K562 (cell line): ENCODE measurements around the gene FDPS. TPM values are rescaled to one million over a fixed set of nuclear protein-coding genes. Genes with fewer than 3 reads are reported as not detected.

Experiments
- BRF1 ChIP-seq: IDR thresholded peaks from 3 replicates; pipeline ENCODE4 v1.6.1; 2011; ENCODE audit warnings: borderline replicate concordance, mild to moderate bottlenecking; ENCODE audit not compliant: insufficient read length; ENCODE audit errors: extremely low read depth
- CREB5 ChIP-seq: fragments of 250-450 bp; sonication (Bioruptor Pico); IDR thresholded peaks from 2 replicates; pipeline ENCODE4 v1.5.0; 2020; ENCODE audit warnings: mild to moderate bottlenecking
- POLR2AphosphoS5 ChIP-seq: IDR thresholded peaks from 2 replicates; pipeline ENCODE4 v1.6.1; 2011; ENCODE audit warnings: mild to moderate bottlenecking, low read depth, low read length, moderate library complexity; ENCODE audit not compliant: control insufficient read depth, insufficient read depth
- ZFP36 ChIP-seq: fragments of 150-350 bp; IDR thresholded peaks from 2 replicates; pipeline ENCODE4 v1.6.1; 2018; ENCODE audit warnings: low read length, low read depth; ENCODE audit not compliant: partially characterized antibody
- polyA plus RNA-seq, 8 experiments: library from polyadenylated mRNA; depleted of rRNA in 4 of 8; stranded (reverse) in 5 of 8; unstranded in 3 of 8; fragments of >200 nt; fragmentation: Nextera tagmentation in 2 of 8; fragmentation: Illumina TruSeq in 1 of 8; extraction: Ambion mirVana in 2 of 8; extraction: Trizol in 1 of 8; gene quantifications; 2 replicates each; pipeline versions ENCODE4 v1.2.1 to v1.2.3, GENCODE V29; 2011 to 2014; ENCODE audit warnings: inconsistent platforms in 1 of 8, missing spikeins in 1 of 8
- total RNA-seq, 7 experiments: library from RNA; depleted of rRNA in 6 of 7; stranded (reverse); fragments of >200 nt in 6 of 7; fragmentation: Illumina TruSeq in 2 of 7; extraction: Trizol in 2 of 7; gene quantifications; 2 replicates each; pipeline versions ENCODE4 v1.2.1 to v1.2.3, GENCODE V29; 2011 to 2021; ENCODE audit warnings: low replicate concordance in 1 of 7
- TF ChIP-seq, protein P1 (sequence below), 2 experiments: fragments of 450-650 bp; conservative IDR thresholded peaks; 2 replicates each; pipeline ENCODE4 v1.6.1; 2017; ENCODE audit warnings: mild to moderate bottlenecking in 2 of 2, moderate library complexity in 2 of 2
- TF ChIP-seq, protein P2 (sequence below), 2 experiments: fragments of 450-650 bp in 1 of 2; sonication (generic) in 1 of 2; formaldehyde crosslinking in 1 of 2; IDR thresholded peaks; 2 replicates each; pipeline versions ENCODE4 v1.7.1 to v1.9.0; 2016 to 2022; ENCODE audit warnings: inconsistent platforms in 1 of 2, mild to moderate bottlenecking in 1 of 2, missing genetic modification reagents in 1 of 2
- TF ChIP-seq, protein P3 (sequence below): fragments of 450-650 bp; IDR thresholded peaks from 2 replicates; pipeline ENCODE4 v1.6.1; 2017; ENCODE audit warnings: antibody characterized with exemption, mild to moderate bottlenecking

The FDPS gene
- total and polyA plus RNA-seq, 9 of the 15 experiments (the other 6 are each of a cell fraction or from before 2014, with no cell fraction given), result 247 to 884 (median 360) TPM

DNA sequence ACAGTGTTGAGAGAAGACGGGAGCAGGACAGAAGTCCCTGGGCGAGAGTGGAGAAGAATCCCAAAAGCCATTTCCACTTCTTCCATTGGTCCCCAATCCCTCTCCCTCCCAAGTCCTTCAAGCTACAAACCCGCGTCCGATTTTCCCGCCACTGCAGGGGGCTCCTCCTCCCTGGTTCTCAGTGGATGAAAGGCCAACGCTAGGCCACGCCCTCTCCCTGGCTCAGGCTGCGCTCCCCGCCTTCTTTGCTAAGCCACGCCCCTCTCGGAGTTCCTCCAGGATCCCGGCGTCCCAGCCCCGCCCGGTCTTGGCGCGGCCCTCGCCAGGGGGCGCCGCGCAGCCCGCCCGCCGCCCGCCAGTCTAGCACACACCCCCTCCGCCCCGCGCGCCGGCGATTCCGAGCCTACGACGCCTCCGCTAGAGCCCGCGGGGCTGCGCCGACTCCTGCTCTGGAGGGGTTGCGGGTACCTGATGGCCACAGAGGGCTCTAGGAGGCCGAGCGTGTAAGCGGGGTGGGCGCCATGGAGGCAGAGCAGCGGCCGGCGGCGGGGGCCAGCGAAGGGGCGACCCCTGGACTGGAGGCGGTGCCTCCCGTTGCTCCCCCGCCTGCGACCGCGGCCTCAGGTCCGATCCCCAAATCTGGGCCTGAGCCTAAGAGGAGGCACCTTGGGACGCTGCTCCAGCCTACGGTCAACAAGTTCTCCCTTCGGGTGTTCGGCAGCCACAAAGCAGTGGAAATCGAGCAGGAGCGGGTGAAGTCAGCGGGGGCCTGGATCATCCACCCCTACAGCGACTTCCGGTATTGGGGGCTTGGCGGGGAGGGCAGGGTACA, 31.4 kb upstream of the FDPS start, which contains the start of gene HCN3 (continued):
- TF ChIP-seq CREB5 (no peak), POLR2AphosphoS5 (peak; percentile 32; the same call in 1 of the 2 replicates), ZFP36 (no peak), BRF1 (no peak)
- TF ChIP-seq, protein P1, sequence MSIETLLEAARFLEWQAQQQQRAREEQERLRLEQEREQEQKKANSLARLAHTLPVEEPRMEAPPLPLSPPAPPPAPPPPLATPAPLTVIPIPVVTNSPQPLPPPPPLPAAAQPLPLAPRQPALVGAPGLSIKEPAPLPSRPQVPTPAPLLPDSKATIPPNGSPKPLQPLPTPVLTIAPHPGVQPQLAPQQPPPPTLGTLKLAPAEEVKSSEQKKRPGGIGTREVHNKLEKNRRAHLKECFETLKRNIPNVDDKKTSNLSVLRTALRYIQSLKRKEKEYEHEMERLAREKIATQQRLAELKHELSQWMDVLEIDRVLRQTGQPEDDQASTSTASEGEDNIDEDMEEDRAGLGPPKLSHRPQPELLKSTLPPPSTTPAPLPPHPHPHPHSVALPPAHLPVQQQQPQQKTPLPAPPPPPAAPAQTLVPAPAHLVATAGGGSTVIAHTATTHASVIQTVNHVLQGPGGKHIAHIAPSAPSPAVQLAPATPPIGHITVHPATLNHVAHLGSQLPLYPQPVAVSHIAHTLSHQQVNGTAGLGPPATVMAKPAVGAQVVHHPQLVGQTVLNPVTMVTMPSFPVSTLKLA (conservative IDR thresholded peaks at IDR 0.05), result peak; percentile 36 to 63; a peak in 3 of 4 replicates
- TF ChIP-seq, protein P2, sequence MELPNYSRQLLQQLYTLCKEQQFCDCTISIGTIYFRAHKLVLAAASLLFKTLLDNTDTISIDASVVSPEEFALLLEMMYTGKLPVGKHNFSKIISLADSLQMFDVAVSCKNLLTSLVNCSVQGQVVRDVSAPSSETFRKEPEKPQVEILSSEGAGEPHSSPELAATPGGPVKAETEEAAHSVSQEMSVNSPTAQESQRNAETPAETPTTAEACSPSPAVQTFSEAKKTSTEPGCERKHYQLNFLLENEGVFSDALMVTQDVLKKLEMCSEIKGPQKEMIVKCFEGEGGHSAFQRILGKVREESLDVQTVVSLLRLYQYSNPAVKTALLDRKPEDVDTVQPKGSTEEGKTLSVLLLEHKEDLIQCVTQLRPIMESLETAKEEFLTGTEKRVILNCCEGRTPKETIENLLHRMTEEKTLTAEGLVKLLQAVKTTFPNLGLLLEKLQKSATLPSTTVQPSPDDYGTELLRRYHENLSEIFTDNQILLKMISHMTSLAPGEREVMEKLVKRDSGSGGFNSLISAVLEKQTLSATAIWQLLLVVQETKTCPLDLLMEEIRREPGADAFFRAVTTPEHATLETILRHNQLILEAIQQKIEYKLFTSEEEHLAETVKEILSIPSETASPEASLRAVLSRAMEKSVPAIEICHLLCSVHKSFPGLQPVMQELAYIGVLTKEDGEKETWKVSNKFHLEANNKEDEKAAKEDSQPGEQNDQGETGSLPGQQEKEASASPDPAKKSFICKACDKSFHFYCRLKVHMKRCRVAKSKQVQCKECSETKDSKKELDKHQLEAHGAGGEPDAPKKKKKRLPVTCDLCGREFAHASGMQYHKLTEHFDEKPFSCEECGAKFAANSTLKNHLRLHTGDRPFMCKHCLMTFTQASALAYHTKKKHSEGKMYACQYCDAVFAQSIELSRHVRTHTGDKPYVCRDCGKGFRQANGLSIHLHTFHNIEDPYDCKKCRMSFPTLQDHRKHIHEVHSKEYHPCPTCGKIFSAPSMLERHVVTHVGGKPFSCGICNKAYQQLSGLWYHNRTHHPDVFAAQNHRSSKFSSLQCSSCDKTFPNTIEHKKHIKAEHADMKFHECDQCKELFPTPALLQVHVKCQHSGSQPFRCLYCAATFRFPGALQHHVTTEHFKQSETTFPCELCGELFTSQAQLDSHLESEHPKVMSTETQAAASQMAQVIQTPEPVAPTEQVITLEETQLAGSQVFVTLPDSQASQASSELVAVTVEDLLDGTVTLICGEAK (IDR thresholded peaks at IDR 0.05), result 0 out of 2 replicates have a peak, but pooled peaks have one; percentile 13
- TF ChIP-seq, protein P2 (CRISPR knock-in tag; IDR thresholded peaks at IDR 0.05), result no peak
- TF ChIP-seq, protein P3, sequence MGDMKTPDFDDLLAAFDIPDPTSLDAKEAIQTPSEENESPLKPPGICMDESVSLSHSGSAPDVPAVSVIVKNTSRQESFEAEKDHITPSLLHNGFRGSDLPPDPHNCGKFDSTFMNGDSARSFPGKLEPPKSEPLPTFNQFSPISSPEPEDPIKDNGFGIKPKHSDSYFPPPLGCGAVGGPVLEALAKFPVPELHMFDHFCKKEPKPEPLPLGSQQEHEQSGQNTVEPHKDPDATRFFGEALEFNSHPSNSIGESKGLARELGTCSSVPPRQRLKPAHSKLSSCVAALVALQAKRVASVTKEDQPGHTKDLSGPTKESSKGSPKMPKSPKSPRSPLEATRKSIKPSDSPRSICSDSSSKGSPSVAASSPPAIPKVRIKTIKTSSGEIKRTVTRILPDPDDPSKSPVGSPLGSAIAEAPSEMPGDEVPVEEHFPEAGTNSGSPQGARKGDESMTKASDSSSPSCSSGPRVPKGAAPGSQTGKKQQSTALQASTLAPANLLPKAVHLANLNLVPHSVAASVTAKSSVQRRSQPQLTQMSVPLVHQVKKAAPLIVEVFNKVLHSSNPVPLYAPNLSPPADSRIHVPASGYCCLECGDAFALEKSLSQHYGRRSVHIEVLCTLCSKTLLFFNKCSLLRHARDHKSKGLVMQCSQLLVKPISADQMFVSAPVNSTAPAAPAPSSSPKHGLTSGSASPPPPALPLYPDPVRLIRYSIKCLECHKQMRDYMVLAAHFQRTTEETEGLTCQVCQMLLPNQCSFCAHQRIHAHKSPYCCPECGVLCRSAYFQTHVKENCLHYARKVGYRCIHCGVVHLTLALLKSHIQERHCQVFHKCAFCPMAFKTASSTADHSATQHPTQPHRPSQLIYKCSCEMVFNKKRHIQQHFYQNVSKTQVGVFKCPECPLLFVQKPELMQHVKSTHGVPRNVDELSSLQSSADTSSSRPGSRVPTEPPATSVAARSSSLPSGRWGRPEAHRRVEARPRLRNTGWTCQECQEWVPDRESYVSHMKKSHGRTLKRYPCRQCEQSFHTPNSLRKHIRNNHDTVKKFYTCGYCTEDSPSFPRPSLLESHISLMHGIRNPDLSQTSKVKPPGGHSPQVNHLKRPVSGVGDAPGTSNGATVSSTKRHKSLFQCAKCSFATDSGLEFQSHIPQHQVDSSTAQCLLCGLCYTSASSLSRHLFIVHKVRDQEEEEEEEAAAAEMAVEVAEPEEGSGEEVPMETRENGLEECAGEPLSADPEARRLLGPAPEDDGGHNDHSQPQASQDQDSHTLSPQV, result 0 out of 2 replicates have a peak, but pooled peaks have one; percentile 14
